HG03280 (cell line): ENCODE results near the gene CPN1.
"Not testable (repeated sequence)": the region's sequence is repeated elsewhere in the genome, so short reads cannot be mapped to it uniquely, and the experiment has no call there.

Experiments
- ATAC-seq: cut with Tn5 transposase; IDR thresholded peaks from one replicate; pipeline ENCODE4 v1.9.1; 2021; ENCODE audit warnings: mild to moderate bottlenecking, moderate library complexity; ENCODE audit not compliant: unreplicated experiment

Gene CPN1

DNA sequence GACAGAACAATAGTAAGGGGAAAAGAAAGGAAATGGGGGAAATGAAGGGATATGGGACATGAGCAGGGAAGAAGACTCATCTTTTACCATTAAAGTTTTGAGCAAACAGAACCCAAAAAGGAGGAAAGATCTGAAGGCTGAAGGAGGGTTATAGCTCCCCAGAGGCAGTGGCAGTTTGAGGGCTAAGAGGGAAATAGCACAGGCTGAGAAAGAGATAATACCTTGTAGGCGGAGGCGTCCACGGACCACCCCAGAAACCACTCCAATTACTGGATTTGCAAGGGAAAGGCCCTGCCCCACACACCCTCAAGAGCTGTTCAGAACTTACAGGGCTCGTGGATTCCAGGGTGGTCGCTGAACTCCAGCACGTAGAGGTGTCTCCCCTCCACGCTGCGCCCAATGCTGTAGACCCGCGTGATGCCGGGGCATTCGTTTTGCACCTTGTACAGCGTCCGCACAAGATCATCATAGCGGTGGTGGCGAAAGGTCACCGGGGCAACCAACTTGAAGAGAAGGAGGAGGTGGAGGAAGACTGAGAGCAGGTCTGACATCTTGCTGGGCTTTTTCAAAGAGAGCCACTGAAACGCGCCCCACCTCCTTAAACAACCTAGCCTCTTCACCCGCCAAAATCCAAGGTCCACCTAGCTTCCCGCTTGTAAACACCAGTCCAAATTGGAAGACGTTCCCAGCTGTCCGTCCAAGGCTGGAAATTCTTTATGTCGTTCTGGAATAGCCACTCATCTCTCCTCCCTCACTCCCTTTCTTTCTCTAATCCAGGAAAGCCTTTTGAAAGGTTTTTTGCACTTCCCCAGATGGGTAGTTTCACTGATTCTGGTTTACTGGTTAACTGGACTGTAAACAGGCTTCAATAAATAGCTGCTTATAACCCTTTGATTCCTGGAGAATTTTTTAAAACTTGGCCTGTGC lies at the start of gene CPN1:
Gene CPN1 (minus strand): TSS at position 795 of the 927 bp plus-strand sequence. CDS start 244 bp downstream, at position 551.
- no peak for ATAC-seq

DNA sequence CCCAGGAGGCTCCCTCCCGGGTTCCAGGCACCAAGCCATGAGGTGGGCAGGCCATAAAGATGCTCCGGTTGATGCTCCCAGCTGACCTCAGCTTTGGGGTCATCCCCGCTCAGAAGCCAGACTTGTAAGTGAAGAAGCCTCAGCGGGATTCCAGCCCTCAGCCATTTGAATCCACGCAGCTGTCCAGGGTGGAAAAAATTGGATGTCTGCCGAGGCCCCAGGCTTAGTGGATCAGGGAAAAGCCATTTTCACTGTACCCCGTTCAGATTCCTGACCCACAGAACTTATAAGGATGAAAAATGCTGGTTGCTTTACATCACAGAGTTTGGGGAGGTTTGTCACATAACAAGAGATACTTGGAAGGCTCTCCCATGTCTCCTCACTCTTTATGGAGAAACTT lies 49.2 kb upstream of the CPN1 start:
- no peak for ATAC-seq

- ATAC-seq: no peak
Observed at GRCh38 chr10:100129424-100129823, 47.8 kb upstream of the CPN1 start.

- ATAC-seq: no peak
Observed at GRCh38 chr10:100128951-100129350, 47.3 kb upstream of the CPN1 start.

DNA sequence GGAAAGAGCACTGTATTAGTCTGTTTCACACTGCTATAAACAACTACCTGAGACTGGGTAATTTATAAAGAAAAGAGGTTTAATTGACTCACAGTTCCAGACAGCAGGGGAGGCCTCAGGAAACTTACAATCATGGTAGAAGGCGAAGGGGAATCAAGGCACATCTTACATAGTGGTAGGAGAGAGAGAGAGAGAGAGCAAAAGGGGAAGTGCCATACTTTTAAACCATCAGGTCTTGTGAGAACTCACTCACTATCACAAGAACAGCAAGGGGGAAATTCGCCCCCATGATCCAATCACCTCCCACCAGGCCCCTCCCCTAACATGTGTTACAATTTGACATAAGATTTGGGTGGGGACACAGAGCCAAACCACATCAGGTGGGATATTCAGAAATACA lies 43.7 kb upstream of the CPN1 start:
- ATAC-seq: not testable (repeated sequence)

- no peak for ATAC-seq
Observed at GRCh38 chr10:100124097-100124496, 42.4 kb upstream of the CPN1 start.

- no peak for ATAC-seq
Observed at GRCh38 chr10:100122780-100123179, 41.1 kb upstream of the CPN1 start.

GRCh38 chr10:100120550-100120949 lies 38.9 kb upstream of the CPN1 start:
- no peak for ATAC-seq

- no peak for ATAC-seq
Observed at GRCh38 chr10:100119726-100120125, 38.1 kb upstream of the CPN1 start.

DNA sequence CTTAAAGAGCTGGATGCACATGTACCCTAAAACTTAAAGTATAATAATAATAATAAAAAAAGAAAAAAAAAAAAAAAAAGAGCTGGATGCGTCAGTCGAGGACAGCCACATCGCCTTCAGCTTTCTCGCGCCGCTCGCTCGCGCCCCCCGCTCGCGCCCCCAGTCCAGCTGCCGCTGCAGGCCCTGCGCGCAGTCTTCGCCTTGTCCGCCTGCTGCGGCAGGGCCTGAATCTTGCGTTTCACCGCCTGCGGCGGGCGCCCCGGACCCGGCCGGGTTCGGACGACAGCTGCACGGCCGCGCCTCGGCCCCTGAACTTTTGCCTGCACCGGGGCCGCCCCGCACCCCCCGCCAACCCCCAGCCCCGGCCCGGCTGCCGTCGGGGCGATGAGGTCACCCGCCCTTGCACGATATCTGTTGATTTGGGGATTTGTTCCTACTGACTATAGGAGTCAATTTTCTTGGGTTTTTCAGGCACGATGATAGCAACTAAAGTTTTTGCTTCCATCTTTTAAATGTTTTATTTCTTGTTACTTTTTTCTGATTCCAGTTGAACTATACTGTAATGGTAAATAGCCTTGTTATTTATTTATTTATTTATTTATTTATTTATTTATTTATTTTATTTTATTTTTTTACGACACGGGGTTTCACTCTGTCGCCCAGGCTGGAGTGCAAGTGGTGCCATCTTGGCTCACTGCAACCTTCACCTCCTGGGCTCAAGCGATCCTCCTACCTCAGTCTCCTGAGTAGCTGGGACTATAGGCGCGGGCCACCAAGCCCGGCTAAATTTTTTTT lies 33.5 kb upstream of the CPN1 start:
- ATAC-seq: no peak

GRCh38 chr10:100114460-100114859 lies 32.8 kb upstream of the CPN1 start:
- ATAC-seq: no peak

DNA sequence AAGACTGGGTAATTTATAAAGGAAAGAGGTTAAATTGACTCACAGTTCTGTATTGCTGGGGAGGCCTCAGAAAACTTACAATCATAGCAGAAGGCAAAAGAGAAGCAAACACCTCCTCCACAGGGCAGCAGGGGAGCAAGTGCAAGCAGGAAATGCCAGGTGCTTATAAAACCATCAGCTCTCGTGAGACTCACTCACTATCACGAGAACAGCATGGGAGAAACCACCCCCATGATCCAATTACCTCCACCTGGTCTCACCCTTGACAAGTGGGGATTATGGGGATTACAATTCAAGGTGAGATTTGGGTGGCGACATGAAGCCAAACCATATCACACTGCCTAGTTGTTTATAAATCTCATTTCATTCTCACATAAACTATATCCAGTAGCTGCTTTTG lies 28.0 kb upstream of the CPN1 start:
- ATAC-seq: no peak

- ATAC-seq: no peak
Observed at GRCh38 chr10:100106865-100107264, 25.2 kb upstream of the CPN1 start.

GRCh38 chr10:100104300-100104699 lies 22.6 kb upstream of the CPN1 start:
- ATAC-seq: no peak

DNA sequence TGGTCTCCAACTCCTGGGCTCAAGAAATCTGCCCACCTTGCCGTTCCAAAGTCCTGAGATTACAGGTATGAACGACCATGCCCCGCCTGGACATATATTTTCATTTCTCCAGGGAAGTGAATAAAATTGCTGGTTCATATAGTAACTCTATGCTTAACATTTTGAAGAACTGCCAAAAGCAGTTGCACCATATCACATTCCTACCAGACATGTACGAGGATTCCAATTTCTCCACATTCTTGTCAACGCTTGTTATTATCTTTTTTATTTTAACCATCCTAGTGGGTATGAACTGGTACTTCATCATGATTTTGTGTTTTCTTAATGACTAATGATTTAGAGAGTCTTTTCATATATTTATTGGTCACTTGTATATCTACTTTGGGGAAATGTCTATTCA lies 21.9 kb upstream of the CPN1 start:
- ATAC-seq: no peak

- ATAC-seq: no peak
Observed at GRCh38 chr10:100101192-100102076, 19.8 kb upstream of the CPN1 start.

DNA sequence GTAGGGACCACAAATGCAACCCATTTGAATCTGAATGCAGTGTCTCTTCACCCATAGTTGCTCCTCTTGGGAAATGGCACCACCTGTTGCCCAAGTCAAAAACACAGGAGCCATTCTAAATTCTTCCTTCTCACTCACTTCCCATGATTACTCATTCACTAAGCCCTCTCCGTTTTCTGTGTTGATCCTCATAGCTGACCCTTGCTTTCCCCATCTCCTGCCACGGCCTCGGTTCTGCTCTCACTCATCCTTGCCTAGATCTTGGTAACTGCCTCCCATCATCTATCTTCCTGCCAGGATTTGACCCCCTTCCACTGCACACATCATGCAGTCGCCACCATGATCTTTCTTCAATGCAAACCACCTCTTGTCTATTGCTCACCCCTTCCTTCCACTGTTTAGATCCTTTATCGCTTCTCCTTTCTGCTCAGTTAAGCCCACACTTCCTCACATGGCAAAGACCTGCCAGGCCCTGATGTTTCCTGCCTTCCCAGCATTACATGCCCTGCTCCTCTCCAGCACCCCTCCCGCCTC lies 19.0 kb upstream of the CPN1 start:
- ATAC-seq: no peak

GRCh38 chr10:100089241-100089640 lies 7.6 kb upstream of the CPN1 start:
- no peak for ATAC-seq

GRCh38 chr10:100086708-100087107 lies 5.0 kb upstream of the CPN1 start:
- not testable (repeated sequence) for ATAC-seq

GRCh38 chr10:100085596-100085995 lies 3.9 kb upstream of the CPN1 start:
- ATAC-seq: no peak

GRCh38 chr10:100083623-100084022 lies 2.0 kb upstream of the CPN1 start:
- no peak for ATAC-seq
